GM12878 (cell line): ENCODE measurements around the gene TMEM40. TPM values are rescaled to one million over a fixed set of nuclear protein-coding genes. Genes with fewer than 3 reads are reported as not detected.
A peak's percentile ranks its signal among the peaks of the same experiment; 100 is the strongest.

Experiments used
- ATAC-seq: fragments of 200-7000 bp; cut with Tn5 transposase; 3 replicates; pipeline ENCODE4 v1.9.1; 2020; ENCODE audit warnings: mild to moderate bottlenecking, moderate library complexity
- BruUV-seq: library from RNA; stranded (reverse); fragments of 400-500 nt; replicated peaks from 2 replicates; lab custom pipeline; 2021; lab: Mats Ljungman, UMichigan
- CTCF ChIA-PET: fragments of 300-600 bp; sonication (Branson Sonifier 250); formaldehyde crosslinking; extraction: SDS; loops from one replicate; lab custom pipeline; 2021; ENCODE audit warnings: inconsistent platforms; lab: Yijun Ruan, JAX
- POLR2A ChIA-PET: fragments of 350-600 bp; formaldehyde crosslinking; extraction: SDS; loops from one replicate; lab custom pipeline; 2021; ENCODE audit warnings: inconsistent platforms; lab: Charles Lee
- RAD21 ChIA-PET: fragments of 300-600 bp; sonication (Branson Sonifier 250); formaldehyde crosslinking; loops from one replicate; lab custom pipeline; 2023; ENCODE audit warnings: antibody characterized with exemption; ENCODE audit not compliant: unreplicated experiment; lab: Charles Lee
- SMC1A ChIA-PET: fragments of 300-600 bp; sonication (Branson Sonifier 250); formaldehyde crosslinking; loops from one replicate; lab custom pipeline; 2023; ENCODE audit not compliant: unreplicated experiment, uncharacterized antibody; lab: Charles Lee
- DNase-seq: peaks from one replicate; pipeline ENCODE4 v3.0.0-alpha.2; 2011; ENCODE audit warnings: low read depth, low spot score
- FAIRE-seq: peaks from 3 replicates; lab custom pipeline; 2011; peaks lifted over from hg19 to GRCh38; lab: Jason Lieb, UNC
- H2AFZ ChIP-seq: 2 replicates; pipeline ENCODE4 v1.6.0; 2011; ENCODE audit warnings: low read depth, low read length, control low read depth; ENCODE audit not compliant: control insufficient read depth
- H3K27ac ChIP-seq: 2 replicates; pipeline ENCODE4 v1.5.1; 2011; ENCODE audit warnings: control low read depth; ENCODE audit not compliant: control insufficient read depth, insufficient read depth
- H3K27me3 ChIP-seq, 2 experiments: replicated peaks in 1 of 2; 2 replicates each; pipeline versions ENCODE4 v1.6.0 to v1.6.1; 2011; ENCODE audit warnings: low read length in 1 of 2; ENCODE audit not compliant: control insufficient read depth in 2 of 2, insufficient read depth in 2 of 2
- H3K36me3 ChIP-seq, 2 experiments: 2 replicates each; pipeline ENCODE4 v1.5.1; 2011; ENCODE audit warnings: low read length in 1 of 2; ENCODE audit not compliant: control insufficient read depth in 2 of 2, insufficient read depth in 2 of 2
- H3K4me1 ChIP-seq: 2 replicates; pipeline ENCODE4 v1.6.1; 2011; ENCODE audit warnings: mild to moderate bottlenecking, low read length, moderate library complexity, mixed read lengths; ENCODE audit not compliant: control insufficient read depth, insufficient read depth
- H3K4me2 ChIP-seq: 2 replicates; pipeline ENCODE4 v1.6.0; 2011; ENCODE audit warnings: control low read depth; ENCODE audit not compliant: control insufficient read depth, insufficient read depth
- H3K4me3 ChIP-seq: fragments of 200-600 bp; sonication (generic); 2 replicates; pipeline ENCODE4 v1.5.1; 2016
- H3K79me2 ChIP-seq: 2 replicates; pipeline ENCODE4 v1.6.0; 2011; ENCODE audit warnings: low read length; ENCODE audit not compliant: control insufficient read depth, insufficient read depth
- H3K9ac ChIP-seq: 2 replicates; pipeline ENCODE4 v1.8.0; 2011; ENCODE audit warnings: low read length, control low read depth, mixed read lengths; ENCODE audit not compliant: control insufficient read depth, insufficient read depth
- H3K9me3 ChIP-seq: replicated peaks from 3 replicates; pipeline ENCODE4 v1.5.1; 2011; ENCODE audit warnings: mild to moderate bottlenecking, low read length; ENCODE audit not compliant: control insufficient read depth, insufficient read depth
- H4K20me1 ChIP-seq: 2 replicates; pipeline ENCODE4 v1.6.0; 2011; ENCODE audit not compliant: control insufficient read depth, insufficient read depth
- MAX ChIP-seq: IDR thresholded peaks from 2 replicates; pipeline ENCODE4 v1.6.1; 2012; ENCODE audit warnings: low read depth, low read length, improper control_type of control experiment
- MTA2 ChIP-seq: fragments of 450-650 bp; IDR thresholded peaks from 2 replicates; pipeline ENCODE4 v1.6.1; 2016; ENCODE audit warnings: low read depth, mild to moderate bottlenecking, moderate library complexity
- MYC ChIP-seq: IDR thresholded peaks from 2 replicates; pipeline ENCODE4 v1.6.1; 2011; ENCODE audit warnings: mild to moderate bottlenecking, low read length, moderate library complexity, inconsistent platforms; ENCODE audit not compliant: insufficient read depth, insufficient replicate concordance, insufficient read length, severe bottlenecking
- NRF1 ChIP-seq: conservative IDR thresholded peaks from 2 replicates; pipeline ENCODE4 v1.6.1; 2011; ENCODE audit warnings: mild to moderate bottlenecking, low read depth, low read length, improper control_type of control experiment
- POU2F2 ChIP-seq: IDR thresholded peaks from 3 replicates; pipeline ENCODE4 v1.6.1; 2011; ENCODE audit warnings: low read depth, mild to moderate bottlenecking, low read length, borderline replicate concordance
- RFX5 ChIP-seq: IDR thresholded peaks from 2 replicates; pipeline ENCODE4 v1.6.1; 2011; ENCODE audit warnings: low read depth, low read length, improper control_type of control experiment
- SKIL ChIP-seq: fragments of 450-650 bp; IDR thresholded peaks from 2 replicates; pipeline ENCODE4 v1.6.1; 2017; ENCODE audit warnings: mild to moderate bottlenecking, low read depth, inconsistent platforms; ENCODE audit not compliant: poor library complexity, severe bottlenecking
- TCF12 ChIP-seq: IDR thresholded peaks from 2 replicates; pipeline ENCODE4 v1.6.1; 2011; ENCODE audit warnings: low read depth, mild to moderate bottlenecking, low read length
- ZNF217 ChIP-seq: fragments of 450-650 bp; IDR thresholded peaks from 2 replicates; pipeline ENCODE4 v1.6.1; 2017; ENCODE audit warnings: antibody characterized with exemption, mild to moderate bottlenecking
- WGBS: methylation state at CpG from one replicate; pipeline ENCODE4 v1.1.6; 2016; ENCODE audit warnings: low lambda C conversion rate; ENCODE audit not compliant: insufficient replicate concordance, insufficient coverage; ENCODE audit errors: missing lambda C conversion rate; 5-methylcytosine and 5-hydroxymethylcytosine counted together
- in situ Hi-C: fragments of 300-500 bp; cut with MboI; formaldehyde crosslinking; loops from 9 replicates; pipeline ENCODE4 v1.14.3; 2018; ENCODE audit warnings: mixed read lengths
- intact Hi-C: fragments of 100-400 bp; cut with micrococcal nuclease; formaldehyde crosslinking; loops from one replicate; pipeline ENCODE4 v1.14.2; 2022; ENCODE audit not compliant: unreplicated experiment
- polyA plus RNA-seq, 11 experiments: library from polyadenylated mRNA; depleted of rRNA in 4 of 11; unstranded in 6 of 11; stranded (reverse) in 5 of 11; fragments of >200 nt; fragmentation: Nextera tagmentation in 4 of 11; fragmentation: Illumina TruSeq in 1 of 11; extraction: Ambion mirVana in 4 of 11; extraction: Trizol in 1 of 11; gene quantifications; 1 replicate in 1 of 11; 2 replicates in 10 of 11; pipeline versions ENCODE4 v1.2.1 to v1.2.3, GENCODE V29; 2011 to 2016; ENCODE audit warnings: inconsistent platforms in 2 of 11, missing spikeins in 2 of 11, low read depth in 1 of 11
- total RNA-seq, 4 experiments: library from RNA; depleted of rRNA in 3 of 4; stranded (reverse); fragments of >200 nt in 3 of 4; fragmentation: Illumina TruSeq in 1 of 4; extraction: Trizol in 1 of 4; gene quantifications; 2 replicates each; pipeline versions ENCODE4 v1.2.1 to v1.2.3, GENCODE V29; 2013 to 2021
- TF ChIP-seq, protein P1 (sequence below): fragments of 450-650 bp; IDR thresholded peaks from 2 replicates; pipeline ENCODE4 v1.6.1; 2014; ENCODE audit warnings: mild to moderate bottlenecking

The TMEM40 gene
- total and polyA plus RNA-seq, 10 of the 15 experiments (the other 5 are each of a cell fraction or from before 2014, with no cell fraction given): 0.10 to 0.46 (median 0.27) TPM; not detected in 3

GRCh38 chr3:12742330-12743107, 16.5 kb downstream of the TMEM40 start (continued):
- TF ChIP-seq MAX (no peak), RFX5 (no peak), MYC (no peak), ZNF217 (no peak), SKIL (no peak), NRF1 (no peak), TCF12 (no peak), MTA2 (no peak)

DNA sequence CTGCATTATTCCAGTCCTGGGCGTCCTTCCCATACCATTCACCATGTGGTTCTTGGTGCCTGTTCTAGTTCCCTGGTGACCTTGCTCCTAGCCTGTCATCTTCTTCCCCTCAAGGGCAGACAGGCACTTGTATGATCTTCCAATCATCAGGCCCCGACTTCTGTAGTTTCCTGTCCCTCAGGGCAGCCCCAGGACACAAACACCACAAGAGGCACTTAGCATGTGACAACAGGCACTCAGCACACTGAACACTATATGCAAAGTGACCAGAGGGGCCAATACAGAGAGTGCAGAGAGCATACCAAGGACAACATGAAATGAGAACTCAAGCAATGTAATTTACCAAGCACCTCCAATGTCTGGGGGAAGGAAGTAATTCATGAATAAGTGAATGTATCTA, 17.9 kb downstream of the TMEM40 start:
- Histone ChIP-seq H3K27ac (no peak overlapping the region), H3K9ac (no peak overlapping the region), H2AFZ (0 out of 2 replicates have a peak overlapping the region, but pooled peaks have one; percentile 12), H3K4me3 (no peak overlapping the region), H4K20me1 (no peaks in the 10 kb centered on the region), H3K4me2 (no peak overlapping the region), H3K27me3 (no peaks in the 10 kb centered on the region), H3K36me3 (no peaks in the 10 kb centered on the region), H3K79me2 (no peaks in the 10 kb centered on the region), H3K9me3 (no peaks in the 10 kb centered on the region), H3K4me1 (peaks cover 4% of the 10 kb centered on the region; the same call in 1 of the 2 replicates)
- DNase-seq (no peak), FAIRE-seq (no peak), ATAC-seq (peak; percentile 80)
- ChIA-PET CTCF (no interaction called here), SMC1A (no interaction called here), POLR2A (no interaction called here), RAD21 (no interaction called here)
- BruUV-seq: no TSS peak
- intact Hi-C loops: no loop called here
- WGBS: 33% methylated on average over 2 of the region's 2 CpGs
- TF ChIP-seq, protein P1, sequence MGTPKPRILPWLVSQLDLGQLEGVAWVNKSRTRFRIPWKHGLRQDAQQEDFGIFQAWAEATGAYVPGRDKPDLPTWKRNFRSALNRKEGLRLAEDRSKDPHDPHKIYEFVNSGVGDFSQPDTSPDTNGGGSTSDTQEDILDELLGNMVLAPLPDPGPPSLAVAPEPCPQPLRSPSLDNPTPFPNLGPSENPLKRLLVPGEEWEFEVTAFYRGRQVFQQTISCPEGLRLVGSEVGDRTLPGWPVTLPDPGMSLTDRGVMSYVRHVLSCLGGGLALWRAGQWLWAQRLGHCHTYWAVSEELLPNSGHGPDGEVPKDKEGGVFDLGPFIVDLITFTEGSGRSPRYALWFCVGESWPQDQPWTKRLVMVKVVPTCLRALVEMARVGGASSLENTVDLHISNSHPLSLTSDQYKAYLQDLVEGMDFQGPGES: no peak
- peak; percentile 36; the same call in 1 of the 3 replicates for TF ChIP-seq POU2F2
- TF ChIP-seq, all 136 proteins: peak for 1
- in situ Hi-C loops: no loop called here
